Measurements from ENCODE around the gene FAAP20. TPM values are rescaled to one million over a fixed set of nuclear protein-coding genes. Genes with fewer than 3 reads are reported as not detected.

FAAP20 gene
- polyA plus RNA-seq, 1 donor: 50.9 TPM

DNA sequence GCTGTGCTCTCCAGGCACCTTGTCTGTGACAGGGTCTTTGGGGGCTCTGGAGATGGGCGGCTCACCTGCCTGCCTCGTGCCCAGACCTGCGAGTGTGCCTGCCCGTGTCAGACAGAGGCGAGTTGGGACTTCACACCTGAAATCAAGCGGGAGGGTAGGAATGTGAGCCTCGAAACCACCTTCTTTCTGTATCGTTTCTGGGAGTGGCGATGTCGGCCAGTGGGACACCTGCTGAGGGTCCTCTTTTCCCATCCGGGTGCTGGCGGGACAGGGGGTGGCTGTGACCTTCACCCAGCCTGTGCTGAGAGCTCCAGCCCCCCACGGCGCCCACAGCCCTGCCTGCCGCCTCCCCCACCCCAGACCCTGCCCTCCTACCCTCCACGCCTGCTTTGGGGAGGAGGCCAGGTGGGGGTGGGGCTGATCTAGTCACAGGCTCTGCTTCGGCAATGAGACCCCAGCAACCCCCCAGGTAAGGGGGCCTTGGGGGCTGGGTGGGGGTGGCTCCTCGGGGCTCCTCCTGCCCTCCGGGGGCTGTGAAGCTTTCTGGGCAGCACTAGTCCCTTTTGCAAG lies 15.6 kb upstream of the FAAP20 start:
- no peak for DNase-seq

DNA sequence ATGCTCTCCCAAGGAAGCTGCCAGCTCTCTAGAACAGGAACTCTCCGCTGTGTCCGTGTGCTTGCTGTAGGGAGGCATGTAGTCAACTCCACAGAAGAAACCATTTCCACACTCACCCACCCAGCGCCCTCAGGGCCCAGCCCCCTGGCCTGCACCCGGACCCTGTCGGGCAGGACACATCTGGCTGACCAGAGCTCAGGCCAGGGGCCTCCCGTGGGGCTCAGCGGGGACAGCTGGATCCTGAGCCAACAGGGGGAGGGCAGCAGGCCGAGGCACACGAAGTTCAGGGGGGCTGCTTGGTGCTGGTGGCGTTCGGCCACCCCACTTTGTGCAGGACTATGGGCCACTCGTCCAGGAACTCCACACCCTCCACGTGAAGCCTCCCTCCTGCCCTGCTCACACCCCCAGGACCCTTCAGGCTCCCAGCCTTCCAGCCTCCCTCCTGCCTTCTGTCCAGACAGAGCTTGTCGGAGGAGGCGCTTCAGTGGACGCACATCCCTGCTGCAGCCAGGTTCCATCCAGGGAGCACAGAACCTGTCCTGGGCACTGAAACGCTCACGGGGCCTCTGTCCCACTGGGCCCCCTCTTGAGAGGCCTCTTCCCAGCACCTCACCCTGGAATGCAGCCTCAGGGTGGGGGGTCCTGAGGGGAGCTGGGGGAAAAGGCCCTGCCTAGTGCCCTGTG lies 15.0 kb upstream of the FAAP20 start:
- DNase-seq: no peak

DNA sequence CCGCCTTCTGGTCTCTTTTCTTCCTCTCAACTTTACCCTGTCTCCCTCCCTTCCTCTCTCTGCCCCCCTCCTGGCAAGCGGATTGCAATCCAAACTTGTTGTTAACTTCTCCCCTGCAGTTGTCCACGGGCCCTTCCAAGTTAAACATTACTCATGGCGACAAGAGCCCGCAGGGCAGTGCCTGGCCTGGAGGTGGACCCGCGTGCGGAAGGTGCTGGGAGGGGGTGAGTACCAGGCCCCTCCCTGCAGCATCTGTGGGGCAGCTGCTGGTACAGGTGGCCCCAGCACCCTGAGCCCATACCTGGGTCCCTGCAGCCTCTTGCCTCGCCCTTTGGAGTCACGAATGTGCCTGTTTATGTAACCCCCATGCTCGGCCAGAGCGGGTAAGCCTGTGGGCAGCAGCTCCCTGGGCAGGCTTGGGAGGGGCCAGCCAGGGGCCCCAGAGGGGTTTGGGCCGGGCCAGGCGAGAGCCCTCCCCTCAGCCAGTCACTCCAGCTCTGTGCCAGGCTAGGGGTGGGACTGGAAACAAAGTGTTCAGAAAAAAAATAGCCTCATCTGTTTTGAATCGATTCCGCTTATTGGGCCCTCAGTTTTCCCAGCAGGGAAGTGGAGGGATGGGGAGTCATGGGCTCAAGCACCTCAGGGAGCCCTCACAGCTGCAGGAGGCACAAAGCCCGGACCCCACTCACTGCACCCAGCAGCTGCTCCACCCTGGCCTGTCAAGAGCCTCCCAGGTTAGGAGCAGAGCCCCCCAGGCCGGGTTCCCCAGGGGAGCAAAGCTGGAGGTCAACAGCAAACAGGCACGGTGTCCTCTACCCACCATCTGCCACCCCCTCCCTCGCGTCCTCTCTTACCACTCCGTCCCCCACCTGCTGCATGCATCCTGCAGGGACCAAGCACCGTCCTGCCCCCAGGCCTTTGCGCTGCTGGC lies 14.0 kb upstream of the FAAP20 start:
- no peak for DNase-seq

DNA sequence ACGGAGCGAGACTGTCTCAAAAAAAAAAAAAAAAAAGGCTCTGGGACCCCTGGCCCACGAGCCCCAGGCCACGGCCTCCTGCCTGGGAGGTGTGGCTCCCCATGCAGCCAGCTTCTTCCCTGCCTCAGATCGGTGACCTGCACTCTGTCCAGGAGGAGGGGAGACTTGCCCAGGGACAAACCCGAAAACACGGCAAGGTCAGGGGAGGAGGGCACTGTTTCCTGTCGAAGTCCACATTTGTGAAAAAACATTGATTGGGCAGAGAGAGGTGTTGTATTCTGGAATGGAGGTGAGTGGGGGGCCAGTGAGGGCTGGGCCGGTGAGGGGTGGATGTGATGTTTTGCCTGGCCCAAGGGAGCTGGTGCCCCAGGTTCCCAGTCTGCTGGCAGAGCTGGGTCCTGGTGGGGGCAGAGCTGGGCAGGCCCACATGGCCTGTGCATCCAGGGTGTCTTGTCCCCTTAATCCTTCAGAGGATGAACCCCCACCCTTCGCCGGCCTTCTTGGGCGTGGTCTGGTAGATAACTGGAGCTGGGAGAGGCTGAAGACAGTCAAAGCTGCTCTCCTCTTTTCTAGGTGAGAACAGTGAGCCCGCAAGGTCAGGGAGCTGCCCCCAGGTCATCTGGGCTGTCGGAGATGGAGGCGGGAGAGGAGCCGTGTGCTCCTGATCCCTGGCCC lies 12.4 kb upstream of the FAAP20 start:
- DNase-seq: no peak

DNA sequence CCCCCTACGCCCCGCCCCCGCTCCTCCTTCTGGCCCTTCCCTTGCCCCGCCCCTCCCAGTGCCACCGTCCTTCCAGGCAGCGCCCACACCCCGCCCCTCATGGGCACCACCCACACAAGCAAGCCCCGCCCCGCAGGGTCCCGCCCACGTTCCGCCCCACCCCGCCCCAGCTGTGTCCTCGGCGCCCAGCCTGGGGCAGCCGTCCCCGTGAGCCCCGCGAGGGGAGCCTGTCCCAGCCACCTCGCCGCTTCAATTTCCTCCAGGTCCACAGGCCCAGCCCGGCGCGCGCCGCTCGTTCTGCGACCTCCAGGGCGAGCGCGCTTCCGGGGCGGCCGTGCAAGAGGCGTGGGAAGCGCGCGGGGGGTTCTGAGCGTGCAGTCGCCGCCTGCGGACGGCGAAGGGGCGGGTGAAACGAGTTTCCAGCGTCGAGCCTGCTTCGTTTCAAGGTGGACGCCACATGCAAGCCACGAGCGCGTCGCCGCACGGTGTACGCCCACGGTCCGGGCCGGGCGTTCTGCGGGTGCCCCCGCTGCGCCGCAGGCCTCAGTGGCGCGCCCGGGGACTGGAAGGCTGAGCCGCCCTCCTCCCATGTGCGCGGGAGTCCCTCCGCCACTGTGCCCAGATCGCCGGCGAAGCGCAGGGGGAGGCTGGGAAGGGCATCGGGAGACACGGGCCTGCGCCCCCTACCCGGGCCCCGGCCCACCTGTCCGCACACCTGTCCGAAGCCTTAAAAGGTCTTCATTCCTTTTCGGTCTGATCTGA lies 10.8 kb upstream of the FAAP20 start:
- DNase-seq: peak; percentile 91

DNA sequence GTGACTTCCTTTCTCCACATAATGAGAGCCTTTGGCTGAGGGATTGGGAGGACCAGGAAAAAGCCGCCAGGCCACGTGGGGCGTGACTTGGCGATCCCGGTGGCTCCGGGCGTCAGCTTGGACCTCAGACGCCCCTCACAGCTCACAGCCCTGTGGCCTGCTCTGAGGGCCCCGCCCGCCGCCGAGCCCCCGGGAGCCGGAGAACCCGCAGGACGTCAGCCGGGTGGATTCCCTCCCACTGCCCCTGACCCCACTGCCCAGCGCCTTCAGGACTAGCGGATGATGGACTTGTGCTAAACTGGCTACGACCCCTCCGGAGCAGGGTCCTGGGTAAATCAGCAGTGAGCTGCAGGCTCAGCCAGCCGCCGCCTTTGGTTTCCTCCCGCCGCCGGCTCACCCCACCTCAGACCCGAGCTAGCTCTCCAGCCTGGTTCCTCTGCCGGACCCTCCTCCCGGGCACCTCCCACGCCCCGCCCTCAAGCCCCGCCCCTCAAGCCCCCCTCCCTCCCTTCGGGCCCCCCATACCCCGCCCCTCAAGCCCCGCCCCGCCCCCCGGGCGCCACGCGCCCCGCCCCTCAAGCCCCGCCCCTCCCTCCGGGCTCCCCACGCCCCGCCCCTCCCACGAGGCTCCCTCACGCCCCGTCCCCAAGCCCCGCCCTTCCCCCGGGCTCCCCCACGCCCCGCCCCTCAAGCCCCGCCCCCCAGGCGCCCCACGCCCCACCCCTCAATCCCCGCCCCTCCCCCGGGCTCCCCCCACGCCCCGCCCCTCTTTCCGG lies 10.0 kb upstream of the FAAP20 start:
- peak; percentile 85 for DNase-seq

DNA sequence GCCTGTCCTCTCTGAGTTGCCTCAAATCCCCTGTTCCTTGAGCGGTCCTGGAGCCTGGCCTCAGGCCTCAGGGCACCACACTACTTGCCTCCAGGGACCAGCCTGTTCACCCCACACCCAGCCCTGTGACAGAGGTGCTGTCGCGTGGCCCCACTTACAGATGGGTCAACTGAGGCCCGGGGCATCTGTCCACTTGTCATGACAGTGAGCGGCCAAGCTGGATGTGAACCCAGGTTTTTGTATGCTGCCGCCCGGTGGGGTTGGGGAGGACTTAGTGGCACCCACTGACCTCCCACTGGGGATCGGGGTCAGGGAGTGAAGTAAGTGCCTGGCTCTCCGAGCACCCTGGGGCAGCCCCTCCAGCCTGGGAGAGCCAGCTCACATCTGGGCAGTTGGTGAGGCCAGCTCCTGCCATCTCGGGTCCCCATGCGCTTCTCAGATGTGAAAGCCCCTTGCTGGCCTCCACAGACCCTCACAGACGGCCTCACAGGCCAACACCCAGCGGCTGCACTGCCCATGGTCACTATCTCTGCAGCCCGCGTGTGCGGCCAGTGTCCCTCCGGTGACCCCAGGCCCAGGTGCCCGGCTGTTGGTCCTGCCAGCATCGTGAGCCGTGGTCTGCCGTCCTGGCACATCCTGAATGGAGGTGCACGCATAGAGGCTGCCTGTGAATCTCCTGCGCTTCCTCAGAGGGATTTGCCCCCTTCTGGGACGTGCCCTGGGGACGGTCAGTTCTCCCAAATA lies 9.3 kb upstream of the FAAP20 start:
- DNase-seq: no peak

DNA sequence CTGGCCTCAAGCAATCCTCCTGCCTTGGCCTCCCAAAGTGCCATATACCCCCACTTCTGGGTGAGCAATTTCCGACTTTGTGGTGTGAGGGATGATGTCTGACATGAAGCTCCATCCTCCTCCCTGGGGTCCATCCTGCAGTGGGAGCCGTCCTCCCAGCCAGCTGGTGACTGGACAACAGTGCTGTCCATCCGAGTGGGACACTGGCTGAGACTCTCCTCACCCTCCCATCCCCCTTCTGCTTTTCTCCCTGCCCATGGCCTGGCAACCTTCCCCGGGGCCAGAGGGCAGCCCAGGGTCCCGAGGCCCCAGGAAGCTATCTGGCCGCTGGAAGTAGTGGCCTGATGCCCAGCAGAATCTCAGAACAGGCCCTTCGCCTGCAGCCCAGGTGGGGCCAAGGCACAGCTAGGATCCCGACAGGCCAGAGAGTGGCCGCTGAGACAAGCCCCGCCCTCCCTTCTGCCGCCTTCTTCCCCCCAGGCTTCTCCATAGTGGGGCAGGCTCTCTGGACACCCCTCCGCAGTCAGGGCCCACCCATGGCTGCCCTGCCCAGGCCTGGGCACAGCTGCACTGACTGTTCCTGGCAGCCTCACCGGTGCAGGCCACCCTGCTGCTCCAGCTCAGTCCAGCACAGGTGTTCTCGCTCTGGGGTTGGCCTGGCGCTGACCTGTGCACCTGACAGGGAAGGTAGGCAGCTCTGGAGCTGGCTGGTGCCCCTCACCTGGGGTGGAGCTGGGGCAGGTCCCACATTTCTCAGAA lies 8.4 kb upstream of the FAAP20 start:
- no peak for DNase-seq

DNA sequence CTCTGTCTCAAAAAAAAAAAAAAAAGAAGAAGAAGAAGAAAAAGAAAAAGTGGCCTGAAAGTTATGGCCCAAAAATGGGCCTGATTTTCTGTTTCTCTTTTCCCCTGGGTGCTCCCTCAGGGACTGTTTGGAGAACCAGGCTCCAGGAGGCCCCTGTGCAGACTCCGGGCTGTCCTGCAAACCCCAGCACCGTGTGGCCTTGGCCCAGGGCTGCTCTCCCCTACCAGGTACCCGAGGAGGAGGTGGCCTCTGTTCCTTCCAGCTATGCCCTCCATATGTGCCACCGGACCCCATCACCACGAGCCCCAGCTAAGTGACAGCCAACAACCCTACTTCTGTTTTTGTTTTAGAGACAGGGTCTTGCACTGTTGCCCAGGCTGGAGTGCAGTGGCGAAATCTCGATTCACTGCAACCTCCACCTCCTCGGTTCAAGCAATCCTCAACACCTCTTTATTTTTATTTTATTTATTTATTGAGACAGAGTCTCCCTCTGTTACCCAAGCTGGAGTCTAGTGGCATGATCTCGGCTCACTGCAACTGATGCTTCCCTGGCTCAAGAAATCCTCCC lies 7.5 kb upstream of the FAAP20 start:
- no peak for DNase-seq

DNA sequence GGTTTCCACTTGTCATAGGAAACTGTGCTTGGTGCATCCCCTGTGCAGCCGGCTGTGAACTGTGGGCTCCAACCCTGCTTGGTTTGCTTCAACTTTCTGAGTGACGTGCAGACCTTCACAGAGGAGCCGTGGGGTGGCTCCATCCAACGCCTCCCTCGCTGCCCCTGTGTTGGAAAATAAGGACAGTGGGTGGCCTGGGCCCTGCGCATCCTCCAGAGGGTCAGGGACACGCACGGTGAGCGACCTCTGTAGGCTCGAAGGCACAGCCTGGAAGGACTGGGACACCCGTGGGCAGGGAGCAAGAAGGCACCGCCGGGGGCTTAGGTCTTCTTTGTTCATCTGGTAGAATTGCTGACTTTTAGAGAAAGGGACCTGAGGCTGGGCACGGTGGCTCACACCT lies 6.5 kb upstream of the FAAP20 start:
- DNase-seq: no peak

DNA sequence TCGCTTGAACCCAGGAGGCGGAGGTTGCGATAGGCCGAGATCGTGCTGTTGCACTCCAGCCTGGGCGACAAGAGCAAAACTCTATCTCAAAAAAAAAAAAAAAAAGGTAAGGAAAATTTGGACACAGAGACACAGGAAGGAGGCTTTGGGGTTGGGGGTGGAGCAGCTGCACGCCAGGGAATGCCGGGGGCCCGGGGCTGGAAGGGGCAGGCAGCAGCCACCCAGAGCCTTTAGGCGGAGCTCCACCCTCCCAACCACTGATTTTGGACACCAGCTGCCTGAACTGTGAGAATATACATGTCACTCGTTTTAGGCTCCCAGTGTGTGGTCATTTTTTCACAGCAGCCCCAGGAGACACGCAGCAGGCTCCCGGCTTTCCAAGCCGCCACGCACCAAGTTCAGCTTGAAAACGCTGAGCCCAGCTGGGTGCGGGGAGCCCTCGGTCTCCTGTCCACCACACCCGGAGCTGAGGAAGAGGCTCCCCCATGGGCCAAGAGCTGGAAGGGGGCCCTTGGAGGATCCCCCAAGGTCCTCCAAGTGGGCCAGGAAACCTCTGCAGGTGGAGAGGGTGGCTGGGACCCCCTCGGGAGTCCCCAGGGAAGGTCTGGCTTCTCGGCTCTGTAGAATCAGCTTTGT lies 5.9 kb upstream of the FAAP20 start:
- no peak for DNase-seq

DNA sequence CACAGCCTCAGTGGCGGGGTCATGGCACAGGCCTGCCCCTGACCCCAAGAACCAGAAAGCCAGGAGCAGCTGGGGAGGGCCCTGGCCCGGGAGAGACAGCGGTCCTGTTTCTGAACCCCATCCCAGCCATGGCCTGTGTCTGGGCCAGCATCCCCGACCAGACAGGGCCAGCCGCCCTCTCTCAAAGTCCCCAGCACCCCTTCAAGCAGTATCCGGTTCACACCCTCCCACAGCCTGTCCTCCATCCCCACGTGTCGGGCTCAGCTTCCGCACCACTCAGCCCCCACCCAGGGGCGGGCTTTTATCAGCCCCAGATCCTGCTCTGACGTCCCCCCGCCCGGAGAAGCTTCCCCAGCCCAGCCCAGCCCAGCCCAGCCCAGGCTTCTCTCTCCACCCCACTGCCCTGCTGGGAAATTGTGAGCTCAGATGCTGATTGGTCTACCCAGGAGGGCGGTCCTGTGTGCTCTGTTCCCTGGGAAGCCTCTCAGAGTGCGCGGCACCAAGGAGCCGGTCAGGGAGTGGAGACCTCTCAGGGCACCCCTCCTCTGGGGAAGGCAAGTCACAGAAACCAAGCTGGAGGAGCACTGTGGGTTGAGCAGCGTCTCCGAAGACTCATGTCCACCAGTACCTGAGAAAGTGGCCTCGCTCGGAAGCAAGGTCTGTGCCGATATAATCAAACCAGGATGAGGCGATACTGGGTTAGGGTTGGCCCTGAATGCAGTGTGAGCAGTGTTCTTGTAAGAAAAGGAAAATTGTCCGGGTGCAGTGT lies 4.7 kb upstream of the FAAP20 start:
- peak; percentile 89 for DNase-seq

DNA sequence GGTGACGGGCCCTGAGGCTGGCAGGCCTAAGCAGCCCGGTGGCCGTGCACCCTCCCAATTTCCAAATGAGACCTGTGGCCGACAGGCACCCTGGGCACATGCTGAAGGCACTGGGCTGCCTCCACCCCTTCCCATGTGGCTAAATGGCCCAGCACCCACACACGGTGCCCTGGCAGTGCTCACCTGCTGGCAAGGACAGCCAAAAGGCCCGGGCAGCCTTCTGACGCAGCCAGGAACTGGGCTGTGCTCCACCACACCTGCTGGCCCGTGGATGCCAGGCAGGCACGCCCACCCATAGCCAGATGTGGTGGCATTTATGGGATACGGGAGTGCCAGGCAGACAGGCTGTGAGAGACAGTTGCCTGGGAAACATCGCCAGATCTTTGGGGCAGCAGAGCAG lies 4.0 kb upstream of the FAAP20 start:
- no peak for DNase-seq

DNA sequence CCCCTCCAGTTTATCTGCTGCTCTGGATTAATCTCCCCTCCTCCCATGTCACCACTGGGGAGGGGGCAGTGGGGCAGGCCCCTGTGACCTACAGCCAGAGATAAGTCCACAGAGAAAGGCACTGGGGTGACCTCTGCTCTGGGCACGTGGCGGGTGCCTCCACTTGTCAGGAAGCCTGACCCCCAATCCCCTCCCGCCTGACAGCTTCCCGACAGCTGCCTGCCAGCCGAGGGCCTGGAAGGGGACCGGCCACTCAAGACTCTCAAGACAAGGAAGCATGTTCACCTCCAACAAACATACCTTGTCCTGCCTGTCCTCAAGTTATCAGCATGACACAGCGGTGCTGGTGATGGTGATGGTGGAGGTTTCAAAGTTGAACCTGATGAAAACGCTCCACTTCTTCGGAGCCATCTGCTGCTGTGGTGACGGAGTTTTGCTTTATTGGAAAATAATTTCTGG lies 3.2 kb upstream of the FAAP20 start:
- no peak for DNase-seq

DNA sequence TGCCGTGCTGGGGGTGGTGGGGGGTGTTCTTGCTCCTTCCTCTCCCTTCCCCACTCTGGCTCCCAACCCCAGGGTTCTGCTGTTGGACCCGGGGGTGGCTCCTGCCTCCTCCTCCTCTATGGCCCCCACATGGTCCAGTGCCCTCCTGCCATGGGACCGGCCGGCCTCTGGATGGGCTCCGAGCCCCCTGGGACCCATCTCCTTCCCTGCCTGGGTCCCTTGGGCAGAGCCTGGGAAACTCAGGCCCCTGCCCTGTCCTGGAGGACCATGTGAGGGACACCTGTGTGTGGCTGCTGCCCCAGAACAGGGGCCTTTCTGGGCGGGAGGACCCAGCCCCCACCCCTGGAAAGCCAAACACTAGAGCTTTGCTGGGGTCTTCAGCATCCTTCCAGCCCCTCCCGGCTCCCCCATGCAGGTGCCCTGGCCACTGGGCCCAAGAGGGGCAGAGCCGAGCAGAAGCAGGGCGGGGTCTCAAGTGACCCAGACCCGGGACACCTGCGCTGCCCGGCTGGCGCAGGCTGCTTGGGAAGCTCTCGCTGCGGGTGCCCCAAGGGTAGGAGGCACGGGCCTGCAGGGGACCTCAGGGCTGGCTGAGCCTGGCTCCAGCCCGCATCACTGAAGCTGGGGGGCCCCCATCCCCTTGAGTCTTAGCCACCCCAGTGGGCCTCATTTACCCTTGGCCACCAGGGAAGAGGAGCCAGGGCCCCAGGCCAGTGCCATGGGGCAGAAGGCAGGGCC lies 2.5 kb upstream of the FAAP20 start:
- DNase-seq: no peak

DNA sequence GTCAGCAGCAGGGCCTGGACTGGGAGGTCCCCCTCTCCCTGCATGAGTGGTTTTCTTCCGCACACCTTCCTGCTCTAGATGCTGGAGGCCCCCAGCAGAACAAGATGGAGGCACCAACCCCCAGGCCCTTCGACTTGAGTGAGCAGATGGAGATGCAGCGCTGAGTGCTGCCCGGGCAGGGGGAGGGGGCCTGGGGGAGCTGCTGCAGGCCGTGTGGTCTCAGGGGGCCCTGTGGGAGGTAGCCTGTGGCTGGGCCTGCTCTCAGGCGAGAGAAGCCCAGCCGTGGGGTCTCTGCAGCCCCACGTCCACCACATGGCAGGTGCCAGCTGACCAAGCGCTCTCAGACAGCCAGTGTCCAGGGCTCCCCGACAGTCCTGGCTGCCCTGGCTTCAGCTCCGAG lies 1.2 kb upstream of the FAAP20 start:
- no peak for DNase-seq

DNA sequence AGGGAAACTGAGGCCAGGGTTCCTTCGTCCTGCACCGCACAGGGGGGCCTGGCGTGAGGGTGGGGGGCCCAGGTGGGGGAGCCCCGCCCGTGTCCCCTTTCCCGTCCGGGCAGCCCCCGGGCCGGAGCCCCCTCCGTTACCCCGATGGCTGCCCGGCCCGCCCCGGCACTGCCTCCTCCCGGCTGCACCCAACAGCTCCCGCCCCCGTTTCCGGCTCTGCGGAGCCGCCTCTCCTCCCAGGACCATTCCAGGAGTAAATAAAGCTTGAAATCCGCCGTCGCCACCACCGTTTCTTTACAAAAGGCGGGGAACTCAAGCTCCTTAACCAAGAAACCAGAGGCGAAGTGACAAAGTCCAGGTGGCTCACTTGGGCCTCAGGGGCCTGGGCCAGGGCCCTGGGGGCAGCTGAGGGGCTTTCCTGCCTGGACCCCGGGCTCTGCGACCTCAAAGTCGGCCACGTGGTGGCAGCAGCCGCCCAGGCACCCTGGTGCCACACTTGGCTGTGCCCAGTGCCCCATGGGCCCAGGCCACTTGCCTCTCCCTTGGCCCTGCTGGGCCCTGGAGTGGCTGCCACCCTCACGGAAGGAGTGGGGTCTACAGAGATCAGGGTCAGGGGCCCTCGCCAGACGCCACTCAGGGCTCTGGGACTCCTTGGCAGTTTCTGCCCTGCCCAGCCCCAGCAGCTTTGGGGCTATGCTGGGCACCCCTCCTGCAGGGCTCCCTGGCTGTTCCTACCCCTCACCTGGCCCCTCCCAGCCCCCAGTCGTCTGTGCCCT lies 514 bp upstream of the FAAP20 start:
- peak; percentile 91 for DNase-seq

All from hindlimb muscle (tissue), 1 donor.